ENCODE data around the gene BLTP2. TPM values are rescaled to one million over a fixed set of nuclear protein-coding genes. Genes with fewer than 3 reads are reported as not detected.
A peak's percentile ranks its signal among the peaks of the same experiment; 100 is the strongest.
"Not testable (repeated sequence)": the region's sequence is repeated elsewhere in the genome, so short reads cannot be mapped to it uniquely, and the experiment has no call there.

The BLTP2 gene
- total and polyA plus RNA-seq, 9 donors, result 46.4 to 65.5 (median 52.2) TPM

DNA sequence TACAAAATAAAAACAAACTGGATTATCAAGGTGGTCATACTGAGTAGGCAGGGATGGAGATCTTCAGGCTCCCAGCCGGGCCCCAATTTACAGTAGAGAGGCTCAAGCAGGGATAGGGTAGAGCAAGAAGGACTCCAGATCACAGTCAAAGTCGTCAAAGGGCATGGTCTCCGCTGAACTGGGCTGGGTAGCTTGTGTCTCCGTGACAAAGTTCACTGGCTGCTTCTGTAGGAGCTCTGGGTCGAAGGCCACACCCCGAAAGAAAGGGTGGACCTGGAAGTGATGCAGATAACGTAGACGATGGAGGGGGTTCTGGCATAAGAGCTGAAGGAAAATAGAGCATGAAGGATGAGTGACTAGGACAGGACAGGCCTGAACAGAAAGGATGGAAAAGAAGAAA, 34.6 kb downstream of the BLTP2 start:
- H3K27me3 ChIP-seq (ENCODE audit: control insufficient read depth, insufficient read depth, low read length), result no peaks in the 10 kb centered on the region
- no peak for DNase-seq
- no peak overlapping the region for H3K4me3 ChIP-seq (ENCODE audit: low read length)
- H3K27ac ChIP-seq (ENCODE audit: low read length), result no peak overlapping the region
- H3K4me1 ChIP-seq (ENCODE audit: control insufficient read depth, insufficient read depth, low read length), result no peaks in the 10 kb centered on the region
- no peaks in the 10 kb centered on the region for H3K9me3 ChIP-seq (replicated peaks; ENCODE audit: control insufficient read depth, low read depth, low read length)
- WGBS (ENCODE audit: insufficient coverage), result 90% methylated on average over 8 of the region's 8 CpGs
- peaks cover 43% of the 10 kb centered on the region for H3K36me3 ChIP-seq (ENCODE audit: control insufficient read depth, insufficient read depth, low read length)

- H3K4me1 ChIP-seq (ENCODE audit: control insufficient read depth, insufficient read depth, low read length); H3K9me3 ChIP-seq (replicated peaks; ENCODE audit: control insufficient read depth, low read depth, low read length); H3K4me3 ChIP-seq (ENCODE audit: low read length); DNase-seq; H3K36me3 ChIP-seq (ENCODE audit: control insufficient read depth, insufficient read depth, low read length); H3K27me3 ChIP-seq (ENCODE audit: control insufficient read depth, insufficient read depth, low read length); H3K27ac ChIP-seq (ENCODE audit: low read length): not testable (repeated sequence)
- 90% methylated on average over 10 of the region's 31 CpGs for WGBS (ENCODE audit: insufficient coverage)
Observed at GRCh38 chr17:28604031-28604430, 40.9 kb downstream of the BLTP2 start.

- Histone ChIP-seq H3K27me3 (ENCODE audit: control insufficient read depth, insufficient read depth, low read length) (no peaks in the 10 kb centered on the region), H3K4me1 (ENCODE audit: control insufficient read depth, insufficient read depth, low read length) (peaks cover 15% of the 10 kb centered on the region), H3K4me3 (ENCODE audit: low read length) (peak overlapping the region; percentile 74), H3K9me3 (replicated peaks; ENCODE audit: control insufficient read depth, low read depth, low read length) (no peaks in the 10 kb centered on the region), H3K27ac (ENCODE audit: low read length) (peak overlapping the region; percentile 98), H3K36me3 (ENCODE audit: control insufficient read depth, insufficient read depth, low read length) (no peaks in the 10 kb centered on the region)
- WGBS (ENCODE audit: insufficient coverage), result 16% methylated on average over 20 of the region's 40 CpGs
- DNase-seq, result peak; percentile 85
Observed at GRCh38 chr17:28599311-28600184, 45.4 kb downstream of the BLTP2 start.

DNA sequence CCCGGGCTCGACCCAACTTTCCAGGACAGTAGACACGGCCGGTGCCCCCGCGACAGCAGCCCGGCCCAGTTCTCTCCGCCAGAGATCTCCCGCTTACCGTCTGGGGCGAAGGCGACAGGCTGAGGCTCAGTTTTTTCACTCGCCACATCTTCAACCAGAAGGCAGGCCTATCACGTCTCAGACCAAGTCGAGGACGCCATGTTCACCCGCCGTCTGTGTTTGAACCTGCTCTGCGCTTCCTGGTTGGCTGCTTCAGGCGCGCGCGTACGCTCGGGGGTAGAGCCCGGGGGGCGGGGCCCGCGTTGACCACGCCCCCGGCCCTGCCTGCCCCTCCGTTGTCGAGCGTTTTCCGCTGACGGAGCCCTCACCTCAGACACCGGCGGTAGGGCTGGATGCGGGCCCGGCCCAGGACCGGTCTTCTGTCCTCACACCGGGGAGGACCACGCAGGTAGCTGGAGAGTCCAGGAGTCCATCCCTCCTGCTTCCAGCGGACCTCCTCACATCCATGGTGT, 46.1 kb downstream of the BLTP2 start, which contains the start of gene SPAG5:
TSS of gene SPAG5 (minus strand) at position 227 of the 512 bp plus-strand sequence. CDS start at position 148, 79 bp downstream.
- DNase-seq, result peak; percentile 97
- Histone ChIP-seq H3K4me3 (ENCODE audit: low read length) (peak within 1 kb of the TSS; percentile 74), H3K27ac (ENCODE audit: low read length) (peak within 1 kb of the TSS; percentile 98), H3K27me3 (ENCODE audit: control insufficient read depth, insufficient read depth, low read length) (no peaks in the 10 kb centered on the region), H3K36me3 (ENCODE audit: control insufficient read depth, insufficient read depth, low read length) (no peaks in the 10 kb centered on the region), H3K4me1 (ENCODE audit: control insufficient read depth, insufficient read depth, low read length) (peaks cover 15% of the 10 kb centered on the region), H3K9me3 (replicated peaks; ENCODE audit: control insufficient read depth, low read depth, low read length) (no peaks in the 10 kb centered on the region)
- under 1% methylated on average over 39 of the region's 44 CpGs for WGBS (ENCODE audit: insufficient coverage)

DNA sequence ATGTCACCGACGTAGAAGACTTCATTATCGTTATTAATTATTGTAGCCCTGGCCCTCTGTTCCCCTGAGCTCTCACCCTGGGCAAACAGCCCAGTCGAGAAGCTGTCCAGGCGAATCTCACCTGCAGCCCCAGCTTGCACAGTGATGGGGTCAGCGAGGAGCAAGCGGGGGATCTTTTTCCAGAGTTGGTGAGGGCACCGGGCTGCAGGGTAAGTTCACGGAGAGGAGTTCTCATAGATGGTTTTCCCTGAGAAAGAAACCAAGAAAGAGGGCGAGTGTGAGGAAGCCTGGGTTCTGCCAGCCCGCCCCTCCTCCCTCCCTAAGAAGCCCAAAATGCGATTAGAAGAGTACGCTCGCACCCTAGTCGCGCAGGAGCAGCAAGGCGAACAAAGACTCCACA, 46.6 kb downstream of the BLTP2 start:
- Histone ChIP-seq H3K9me3 (replicated peaks; ENCODE audit: control insufficient read depth, low read depth, low read length) (no peaks in the 10 kb centered on the region), H3K27ac (ENCODE audit: low read length) (peak overlapping the region; percentile 54), H3K4me3 (ENCODE audit: low read length) (peak overlapping the region; percentile 74), H3K36me3 (ENCODE audit: control insufficient read depth, insufficient read depth, low read length) (peaks cover under 1% of the 10 kb centered on the region), H3K27me3 (ENCODE audit: control insufficient read depth, insufficient read depth, low read length) (no peaks in the 10 kb centered on the region), H3K4me1 (ENCODE audit: control insufficient read depth, insufficient read depth, low read length) (peaks cover 15% of the 10 kb centered on the region)
- 0% methylated on average over 11 of the region's 17 CpGs for WGBS (ENCODE audit: insufficient coverage)
- DNase-seq, result no peak

GRCh38 chr17:28597606-28598383, 47.2 kb downstream of the BLTP2 start:
- peaks cover 15% of the 10 kb centered on the region for H3K4me1 ChIP-seq (ENCODE audit: control insufficient read depth, insufficient read depth, low read length)

More at GRCh38 chr17:28597606-28598383, 47.2 kb downstream of the BLTP2 start:
- peak overlapping the region; percentile 74 for H3K4me3 ChIP-seq (ENCODE audit: low read length)
- H3K36me3 ChIP-seq (ENCODE audit: control insufficient read depth, insufficient read depth, low read length), result peaks cover 4% of the 10 kb centered on the region
- no peak for DNase-seq
- no peaks in the 10 kb centered on the region for H3K9me3 ChIP-seq (replicated peaks; ENCODE audit: control insufficient read depth, low read depth, low read length)
- H3K27me3 ChIP-seq (ENCODE audit: control insufficient read depth, insufficient read depth, low read length), result no peaks in the 10 kb centered on the region
- H3K27ac ChIP-seq (ENCODE audit: low read length), result no peak overlapping the region
- WGBS (ENCODE audit: insufficient coverage), result no CpG with 5 or more reads among the region's 5 CpGs

Other genes with a start within 250 kb of the BLTP2 start
- gene SLC46A1, start 238.9 kb downstream of the BLTP2 start, total RNA-seq, result 8.2 TPM
- 1 to 10 TPM; 5.8 to 9.0 (median 8.0) TPM for gene SLC46A1, start 238.9 kb downstream of the BLTP2 start, polyA plus RNA-seq (ENCODE audit: insufficient read depth in 1 of 8, insufficient read length in 8 of 8, low replicate concordance in 1 of 8)
- not detected for gene SLC13A2, start 171.5 kb downstream of the BLTP2 start, total RNA-seq
- under 1 TPM in 2 of 8 donors, not detected in 6; 0.09 to 0.12 TPM for gene SLC13A2, start 171.5 kb downstream of the BLTP2 start, polyA plus RNA-seq (ENCODE audit: insufficient read depth in 1 of 8, insufficient read length in 8 of 8, low replicate concordance in 1 of 8)
- not detected for gene FOXN1, start 138.8 kb downstream of the BLTP2 start, total RNA-seq
- gene FOXN1, start 138.8 kb downstream of the BLTP2 start, polyA plus RNA-seq (ENCODE audit: insufficient read depth in 1 of 8, insufficient read length in 8 of 8, low replicate concordance in 1 of 8), result 1 to 10 TPM in 1 of 8 donors, under 1 TPM in 2, not detected in 5; 0.04 to 2.1 (median 0.07) TPM
- 17.6 TPM for gene UNC119, start 92.5 kb downstream of the BLTP2 start, total RNA-seq
- gene UNC119, start 92.5 kb downstream of the BLTP2 start, polyA plus RNA-seq (ENCODE audit: insufficient read depth in 1 of 8, insufficient read length in 8 of 8, low replicate concordance in 1 of 8), result 10 to 100 TPM; 15.6 to 20.7 (median 17.8) TPM
- gene PIGS, start 73.6 kb downstream of the BLTP2 start, total RNA-seq, result 29.4 TPM
- 10 to 100 TPM; 36.9 to 57.3 (median 45.9) TPM for gene PIGS, start 73.6 kb downstream of the BLTP2 start, polyA plus RNA-seq (ENCODE audit: insufficient read depth in 1 of 8, insufficient read length in 8 of 8, low replicate concordance in 1 of 8)
- 2.7 TPM for gene ALDOC, start 68.3 kb downstream of the BLTP2 start, total RNA-seq
- gene ALDOC, start 68.3 kb downstream of the BLTP2 start, polyA plus RNA-seq (ENCODE audit: insufficient read depth in 1 of 8, insufficient read length in 8 of 8, low replicate concordance in 1 of 8), result 1 to 10 TPM; 1.7 to 4.4 (median 2.5) TPM
- 16.1 TPM for gene SPAG5, start 46.1 kb downstream of the BLTP2 start, total RNA-seq
- 10 to 100 TPM; 25.5 to 42.0 (median 31.4) TPM for gene SPAG5, start 46.1 kb downstream of the BLTP2 start, polyA plus RNA-seq (ENCODE audit: insufficient read depth in 1 of 8, insufficient read length in 8 of 8, low replicate concordance in 1 of 8)
- gene RSKR, start 31.0 kb downstream of the BLTP2 start, total RNA-seq, result 7.4 TPM
- 10 to 100 TPM in 6 of 8 donors, 1 to 10 TPM in 2; 6.6 to 22.8 (median 13.2) TPM for gene RSKR, start 31.0 kb downstream of the BLTP2 start, polyA plus RNA-seq (ENCODE audit: insufficient read depth in 1 of 8, insufficient read length in 8 of 8, low replicate concordance in 1 of 8)
- gene SDF2, start 16.7 kb upstream of the BLTP2 start, total RNA-seq, result 46.1 TPM
- gene SDF2, start 16.7 kb upstream of the BLTP2 start, polyA plus RNA-seq (ENCODE audit: insufficient read depth in 1 of 8, insufficient read length in 8 of 8, low replicate concordance in 1 of 8), result 10 to 100 TPM; 35.5 to 50.4 (median 40.2) TPM
- gene SUPT6H, start 17.0 kb upstream of the BLTP2 start, total RNA-seq, result 28.1 TPM
- gene SUPT6H, start 17.0 kb upstream of the BLTP2 start, polyA plus RNA-seq (ENCODE audit: insufficient read depth in 1 of 8, insufficient read length in 8 of 8, low replicate concordance in 1 of 8), result 10 to 100 TPM; 34.6 to 53.3 (median 44.2) TPM
- 0.80 TPM for gene PROCA1, start 66.7 kb upstream of the BLTP2 start, total RNA-seq
- 1 to 10 TPM; 3.0 to 5.5 (median 3.2) TPM for gene PROCA1, start 66.7 kb upstream of the BLTP2 start, polyA plus RNA-seq (ENCODE audit: insufficient read depth in 1 of 8, insufficient read length in 8 of 8, low replicate concordance in 1 of 8)
- gene RAB34, start 72.7 kb upstream of the BLTP2 start, total RNA-seq, result 86.4 TPM
- 100 to 1,000 TPM in 2 of 8 donors, 10 to 100 TPM in 6; 67.9 to 106 (median 82.0) TPM for gene RAB34, start 72.7 kb upstream of the BLTP2 start, polyA plus RNA-seq (ENCODE audit: insufficient read depth in 1 of 8, insufficient read length in 8 of 8, low replicate concordance in 1 of 8)
- gene RPL23A, start 74.8 kb upstream of the BLTP2 start, total RNA-seq, result 2,275 TPM
- gene RPL23A, start 74.8 kb upstream of the BLTP2 start, polyA plus RNA-seq (ENCODE audit: insufficient read depth in 1 of 8, insufficient read length in 8 of 8, low replicate concordance in 1 of 8), result 1,000 to 10,000 TPM in 6 of 8 donors, 100 to 1,000 TPM in 2; 953 to 1,341 (median 1,138) TPM
- gene TLCD1, start 81.1 kb upstream of the BLTP2 start, total RNA-seq, result 2.3 TPM
- 1 to 10 TPM; 3.7 to 5.6 (median 4.1) TPM for gene TLCD1, start 81.1 kb upstream of the BLTP2 start, polyA plus RNA-seq (ENCODE audit: insufficient read depth in 1 of 8, insufficient read length in 8 of 8, low replicate concordance in 1 of 8)
- gene NEK8, start 83.6 kb upstream of the BLTP2 start, total RNA-seq, result 1.9 TPM
- 1 to 10 TPM; 2.1 to 3.9 (median 2.7) TPM for gene NEK8, start 83.6 kb upstream of the BLTP2 start, polyA plus RNA-seq (ENCODE audit: insufficient read depth in 1 of 8, insufficient read length in 8 of 8, low replicate concordance in 1 of 8)
- gene TRAF4, start 98.9 kb upstream of the BLTP2 start, total RNA-seq, result 24.2 TPM
- gene TRAF4, start 98.9 kb upstream of the BLTP2 start, polyA plus RNA-seq (ENCODE audit: insufficient read depth in 1 of 8, insufficient read length in 8 of 8, low replicate concordance in 1 of 8), result 10 to 100 TPM; 58.5 to 91.2 (median 66.1) TPM
- gene FAM222B, start 197.6 kb upstream of the BLTP2 start, total RNA-seq, result 3.4 TPM
- 10 to 100 TPM; 10.1 to 14.3 (median 12.8) TPM for gene FAM222B, start 197.6 kb upstream of the BLTP2 start, polyA plus RNA-seq (ENCODE audit: insufficient read depth in 1 of 8, insufficient read length in 8 of 8, low replicate concordance in 1 of 8)
- 18.7 TPM for gene ERAL1, start 209.9 kb upstream of the BLTP2 start, total RNA-seq
- 10 to 100 TPM; 36.3 to 49.4 (median 45.1) TPM for gene ERAL1, start 209.9 kb upstream of the BLTP2 start, polyA plus RNA-seq (ENCODE audit: insufficient read depth in 1 of 8, insufficient read length in 8 of 8, low replicate concordance in 1 of 8)